MM.1S (cell line): Measurements from ENCODE around the gene TTYH1.

ENCODE experiments used
- EZH2 ChIP-seq: fragments of 300-600 bp; sonication (generic); optimal IDR thresholded peaks from 2 replicates; pipeline ENCODE3; 2017; ENCODE audit warnings: low read depth, mild to moderate bottlenecking, antibody characterized with exemption, low read length, mixed read lengths
- EZH2phosphoT487 ChIP-seq: fragments of 300-600 bp; sonication (generic); IDR thresholded peaks from 2 replicates; pipeline ENCODE4 v1.6.1; 2018; ENCODE audit warnings: antibody characterized with exemption, low read length
- TF ChIP-seq, protein P1 (sequence below): fragments of 300-600 bp; sonication (generic); IDR thresholded peaks from 2 replicates; pipeline ENCODE4 v1.5.1; 2016; ENCODE audit warnings: antibody characterized with exemption, low read length, mixed read lengths

DNA sequence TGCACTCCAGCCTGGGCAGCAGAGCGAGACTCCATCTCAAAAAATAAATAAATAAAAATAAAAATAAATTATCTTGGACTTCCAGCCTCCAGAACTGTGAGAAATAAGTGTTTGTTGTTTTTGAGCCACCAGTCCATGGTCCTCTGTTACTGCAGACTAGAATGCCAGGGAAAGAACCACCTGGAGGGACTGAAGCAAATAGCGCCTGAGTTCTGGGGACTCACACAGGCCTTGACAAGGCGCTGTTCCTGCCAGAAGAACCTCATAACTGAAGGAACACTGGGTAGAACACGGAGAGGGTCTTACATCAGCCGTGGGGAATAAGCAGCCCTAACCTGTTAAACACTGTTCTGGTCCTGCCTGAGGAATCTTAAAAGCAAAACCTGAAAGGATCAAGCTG is 25.4 kb downstream of the TTYH1 start:
- TF ChIP-seq, protein P1, sequence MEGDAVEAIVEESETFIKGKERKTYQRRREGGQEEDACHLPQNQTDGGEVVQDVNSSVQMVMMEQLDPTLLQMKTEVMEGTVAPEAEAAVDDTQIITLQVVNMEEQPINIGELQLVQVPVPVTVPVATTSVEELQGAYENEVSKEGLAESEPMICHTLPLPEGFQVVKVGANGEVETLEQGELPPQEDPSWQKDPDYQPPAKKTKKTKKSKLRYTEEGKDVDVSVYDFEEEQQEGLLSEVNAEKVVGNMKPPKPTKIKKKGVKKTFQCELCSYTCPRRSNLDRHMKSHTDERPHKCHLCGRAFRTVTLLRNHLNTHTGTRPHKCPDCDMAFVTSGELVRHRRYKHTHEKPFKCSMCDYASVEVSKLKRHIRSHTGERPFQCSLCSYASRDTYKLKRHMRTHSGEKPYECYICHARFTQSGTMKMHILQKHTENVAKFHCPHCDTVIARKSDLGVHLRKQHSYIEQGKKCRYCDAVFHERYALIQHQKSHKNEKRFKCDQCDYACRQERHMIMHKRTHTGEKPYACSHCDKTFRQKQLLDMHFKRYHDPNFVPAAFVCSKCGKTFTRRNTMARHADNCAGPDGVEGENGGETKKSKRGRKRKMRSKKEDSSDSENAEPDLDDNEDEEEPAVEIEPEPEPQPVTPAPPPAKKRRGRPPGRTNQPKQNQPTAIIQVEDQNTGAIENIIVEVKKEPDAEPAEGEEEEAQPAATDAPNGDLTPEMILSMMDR = no peak
- TF ChIP-seq EZH2 = no peak
- TF ChIP-seq EZH2phosphoT487 = no peak
